H1 (cell line): ENCODE data around the gene SH3RF3. TPM values are rescaled to one million over a fixed set of nuclear protein-coding genes. Genes with fewer than 3 reads are reported as not detected.

Experiments
- CTCF ChIA-PET: fragments of 300-600 bp; sonication (Branson Sonifier 250); formaldehyde crosslinking; loops from one replicate; lab custom pipeline; 2021; ENCODE audit not compliant: partially characterized antibody; lab: Charles Lee
- POLR2A ChIA-PET: fragments of 300-600 bp; sonication (Branson Sonifier 250); formaldehyde crosslinking; loops from one replicate; lab custom pipeline; 2021; ENCODE audit warnings: inconsistent platforms; ENCODE audit not compliant: partially characterized antibody; lab: Charles Lee
- DNase-seq, 2 experiments: peaks; one replicate each; pipeline versions ENCODE4 v3.0.0 to v3.0.0-alpha.2; 2010 to 2022; ENCODE audit warnings: low spot score in 2 of 2, low read depth in 1 of 2, mixed read lengths in 1 of 2
- FAIRE-seq: peaks from 2 replicates; lab custom pipeline; 2011; peaks lifted over from hg19 to GRCh38; lab: Jason Lieb, UNC
- H2AFZ ChIP-seq: 2 replicates; pipeline ENCODE4 v1.8.1; 2012; ENCODE audit warnings: low read length, inconsistent platforms
- H2AK5ac ChIP-seq: 2 replicates; pipeline ENCODE4 v1.6.1; 2013; ENCODE audit warnings: low read depth, low read length
- H2BK120ac ChIP-seq: replicated peaks from 2 replicates; pipeline ENCODE3; 2013; ENCODE audit warnings: low read depth, low read length, inconsistent platforms
- H2BK12ac ChIP-seq: 2 replicates; pipeline ENCODE4 v1.6.1; 2013; ENCODE audit warnings: low read depth, low read length
- H2BK15ac ChIP-seq: 2 replicates; pipeline ENCODE4 v1.6.1; 2013; ENCODE audit warnings: low read length
- H2BK20ac ChIP-seq: 2 replicates; pipeline ENCODE4 v1.6.1; 2013; ENCODE audit warnings: low read length
- H2BK5ac ChIP-seq: 2 replicates; pipeline ENCODE4 v1.6.1; 2013; ENCODE audit warnings: low read depth, low read length
- H3K14ac ChIP-seq: 2 replicates; pipeline ENCODE4 v1.6.1; 2013; ENCODE audit warnings: inconsistent platforms; ENCODE audit not compliant: insufficient read length
- H3K18ac ChIP-seq: 2 replicates; pipeline ENCODE4 v1.6.1; 2013; ENCODE audit warnings: low read length; ENCODE audit errors: extremely low read depth
- H3K23ac ChIP-seq: 2 replicates; pipeline ENCODE4 v1.6.1; 2013; ENCODE audit warnings: inconsistent platforms; ENCODE audit not compliant: insufficient read length
- H3K23me2 ChIP-seq: 2 replicates; pipeline ENCODE4 v1.6.1; 2013; ENCODE audit warnings: low read depth, low read length
- H3K27ac ChIP-seq: 2 replicates; pipeline ENCODE4 v1.6.1; 2011; ENCODE audit warnings: low read depth, low read length, inconsistent platforms
- H3K27me3 ChIP-seq, 4 experiments: replicated peaks in 1 of 4; 1 replicate in 1 of 4; 2 replicates in 3 of 4; pipeline versions ENCODE4 v1.6.1 to v1.8.1; 2011 to 2013; ENCODE audit warnings: low read length in 3 of 4, mild to moderate bottlenecking in 3 of 4, inconsistent platforms in 2 of 4, mixed read lengths in 2 of 4, moderate library complexity in 1 of 4; ENCODE audit not compliant: control insufficient read depth in 3 of 4, insufficient read depth in 3 of 4; ENCODE audit errors: extremely low read depth in 1 of 4
- H3K36me3 ChIP-seq, 4 experiments: 2 replicates each; pipeline versions ENCODE4 v1.6.1 to v1.8.1; 2011 to 2013; ENCODE audit warnings: mild to moderate bottlenecking in 4 of 4, low read length in 3 of 4, moderate library complexity in 2 of 4, control low read depth in 1 of 4, inconsistent platforms in 1 of 4; ENCODE audit not compliant: insufficient read depth in 4 of 4, control insufficient read depth in 2 of 4
- H3K4ac ChIP-seq: replicated peaks from 2 replicates; pipeline ENCODE3; 2013; ENCODE audit warnings: low read length, low read depth, mixed read lengths, inconsistent platforms; ENCODE audit not compliant: insufficient read length
- H3K4me1 ChIP-seq, 4 experiments: replicated peaks in 1 of 4; 1 replicate in 1 of 4; 2 replicates in 3 of 4; pipeline versions ENCODE4 v1.6.1 to v1.8.1; 2011 to 2013; ENCODE audit warnings: low read length in 3 of 4, inconsistent platforms in 2 of 4, mixed read lengths in 1 of 4; ENCODE audit not compliant: insufficient read depth in 4 of 4, control insufficient read depth in 3 of 4
- H3K4me2 ChIP-seq, 2 experiments: 2 replicates each; pipeline versions ENCODE4 v1.6.1 to v1.8.1; 2011 to 2013; ENCODE audit warnings: low read depth in 2 of 2, low read length in 2 of 2, control low read depth in 1 of 2, inconsistent platforms in 1 of 2, mild to moderate bottlenecking in 1 of 2; ENCODE audit not compliant: insufficient read depth in 1 of 2
- H3K4me3 ChIP-seq, 4 experiments: fragments of 200-600, 300-600 bp in 1 of 4; sonication (generic), shearing (Covaris generic), sonication (Bioruptor Twin) in 1 of 4; 2 replicates each; pipeline versions ENCODE4 v1.5.1 to v1.8.1; 2011 to 2016; ENCODE audit warnings: low read length in 4 of 4, low read depth in 3 of 4, control low read depth in 2 of 4, inconsistent platforms in 2 of 4, mild to moderate bottlenecking in 2 of 4, mixed read lengths in 1 of 4, moderate library complexity in 1 of 4; ENCODE audit not compliant: insufficient read depth in 2 of 4; ENCODE audit errors: extremely low read depth in 1 of 4
- H3K56ac ChIP-seq: replicated peaks from 2 replicates; pipeline ENCODE3; 2013; ENCODE audit warnings: low read depth, mild to moderate bottlenecking, mixed read lengths, low read length, inconsistent platforms; ENCODE audit not compliant: insufficient read length
- H3K79me1 ChIP-seq: 2 replicates; pipeline ENCODE4 v1.6.1; 2013; ENCODE audit warnings: low read depth, low read length, control low read depth
- H3K79me2 ChIP-seq, 2 experiments: 2 replicates each; pipeline versions ENCODE4 v1.6.1 to v1.8.1; 2012 to 2013; ENCODE audit warnings: low read length in 2 of 2, mild to moderate bottlenecking in 2 of 2, inconsistent platforms in 1 of 2; ENCODE audit not compliant: insufficient read depth in 2 of 2, control insufficient read depth in 1 of 2
- H3K9ac ChIP-seq, 4 experiments: replicated peaks in 1 of 4; 1 replicate in 1 of 4; 2 replicates in 3 of 4; pipeline versions ENCODE4 v1.6.1 to v1.8.1; 2011 to 2013; ENCODE audit warnings: low read depth in 3 of 4, low read length in 3 of 4, control low read depth in 2 of 4, mild to moderate bottlenecking in 2 of 4, moderate library complexity in 2 of 4, inconsistent platforms in 1 of 4; ENCODE audit errors: extremely low read depth in 1 of 4
- H3K9me3 ChIP-seq, 2 experiments: 2 replicates each; pipeline versions ENCODE4 v1.6.1 to v1.8.1; 2012 to 2013; ENCODE audit warnings: mild to moderate bottlenecking in 2 of 2, moderate library complexity in 2 of 2, control low read depth in 1 of 2, inconsistent platforms in 1 of 2, low read depth in 1 of 2, low read length in 1 of 2, mixed read lengths in 1 of 2; ENCODE audit not compliant: insufficient read depth in 2 of 2
- H4K20me1 ChIP-seq, 2 experiments: replicated peaks in 1 of 2; 2 replicates each; pipeline versions ENCODE3 to v1.8.1; 2011 to 2013; ENCODE audit warnings: inconsistent platforms in 2 of 2, low read length in 2 of 2, mild to moderate bottlenecking in 1 of 2; ENCODE audit not compliant: insufficient read depth in 2 of 2, control insufficient read depth in 1 of 2
- H4K5ac ChIP-seq: 2 replicates; pipeline ENCODE4 v1.6.1; 2013; ENCODE audit warnings: low read length, low read depth, mixed read lengths, inconsistent platforms; ENCODE audit not compliant: insufficient read length
- H4K8ac ChIP-seq: 2 replicates; pipeline ENCODE4 v1.8.0; 2013; ENCODE audit warnings: mild to moderate bottlenecking, moderate library complexity, low read length, inconsistent platforms; ENCODE audit not compliant: insufficient read depth; ENCODE audit errors: extremely low read depth
- H4K91ac ChIP-seq: replicated peaks from 2 replicates; pipeline ENCODE3; 2013; ENCODE audit warnings: low read length, mixed read lengths, inconsistent platforms; ENCODE audit not compliant: insufficient read length
- ASH2L ChIP-seq: fragments of 200-600, 300-600 bp; sonication (generic); IDR thresholded peaks from one replicate; pipeline ENCODE4 v1.7.1; 2017; ENCODE audit warnings: low read length
- E2F6 ChIP-seq: IDR thresholded peaks from 2 replicates; pipeline ENCODE4 v1.6.1; 2012; ENCODE audit warnings: inconsistent platforms
- HDAC6 ChIP-seq: IDR thresholded peaks from one replicate; pipeline ENCODE4 v1.7.1; 2012; ENCODE audit warnings: low read depth, mild to moderate bottlenecking, inconsistent platforms, low read length, moderate library complexity
- KDM5A ChIP-seq: fragments of 200-600 bp; IDR thresholded peaks from 2 replicates; pipeline ENCODE4 v1.7.1; 2012; ENCODE audit warnings: mild to moderate bottlenecking, low read length, inconsistent platforms, mixed read lengths
- MAX ChIP-seq: IDR thresholded peaks from 2 replicates; pipeline ENCODE4 v1.6.1; 2012; ENCODE audit warnings: inconsistent platforms
- NANOG ChIP-seq: IDR thresholded peaks from 2 replicates; pipeline ENCODE4 v1.6.1; 2011; ENCODE audit warnings: low read length, low read depth, mild to moderate bottlenecking, inconsistent platforms; ENCODE audit not compliant: insufficient read depth, poor library complexity, severe bottlenecking
- POLR2A ChIP-seq, 2 experiments: IDR thresholded peaks; 1 replicate in 1 of 2; 2 replicates in 1 of 2; pipeline ENCODE4 v1.6.1; 2011; ENCODE audit warnings: low read depth in 2 of 2, low read length in 2 of 2, mild to moderate bottlenecking in 2 of 2; ENCODE audit errors: control extremely low read depth in 1 of 2
- POU5F1 ChIP-seq: IDR thresholded peaks from 2 replicates; pipeline ENCODE4 v1.6.1; 2011; ENCODE audit warnings: low read depth, mild to moderate bottlenecking, low read length, moderate library complexity
- RBBP5 ChIP-seq: IDR thresholded peaks from 2 replicates; pipeline ENCODE4 v1.7.1; 2012; ENCODE audit warnings: low read depth, mild to moderate bottlenecking, inconsistent platforms, low read length, moderate library complexity, borderline replicate concordance
- RNF2 ChIP-seq: fragments of 200-900, 300-1000 bp; sonication (generic); IDR thresholded peaks from 2 replicates; pipeline ENCODE4 v1.7.1; 2016; ENCODE audit warnings: borderline replicate concordance, low read depth, mild to moderate bottlenecking, antibody characterized with exemption, low read length; ENCODE audit not compliant: poor library complexity, severe bottlenecking; ENCODE audit errors: missing control alignments
- RXRA ChIP-seq: IDR thresholded peaks from 2 replicates; pipeline ENCODE4 v1.6.1; 2011; ENCODE audit warnings: low read depth, mild to moderate bottlenecking, low read length, moderate library complexity; ENCODE audit not compliant: insufficient read depth
- SP2 ChIP-seq: IDR thresholded peaks from 2 replicates; pipeline ENCODE4 v1.6.1; 2012; ENCODE audit warnings: mild to moderate bottlenecking, low read length, inconsistent platforms
- TAF1 ChIP-seq: IDR thresholded peaks from 2 replicates; pipeline ENCODE4 v1.6.1; 2011; ENCODE audit warnings: mild to moderate bottlenecking, low read depth, low read length
- TEAD4 ChIP-seq: IDR thresholded peaks from 2 replicates; pipeline ENCODE4 v1.6.1; 2012; ENCODE audit warnings: low read depth, low read length, inconsistent platforms, mixed read lengths
- WGBS, 2 experiments: shearing (Covaris generic) in 1 of 2; methylation state at CpG; one replicate each; pipeline versions ENCODE4 v1.1.6 to v1.1.7; 2013 to 2015; ENCODE audit warnings: low lambda C conversion rate in 2 of 2, mixed read lengths in 2 of 2, inconsistent platforms in 1 of 2, low coverage in 1 of 2, missing lambda C conversion rate in 1 of 2; ENCODE audit not compliant: insufficient replicate concordance in 2 of 2, insufficient coverage in 1 of 2, insufficient read length in 1 of 2; ENCODE audit errors: extremely low coverage in 1 of 2, missing lambda C conversion rate in 1 of 2; 5-methylcytosine and 5-hydroxymethylcytosine counted together
- polyA plus RNA-seq, 7 experiments: library from polyadenylated mRNA; depleted of rRNA in 3 of 7; stranded (reverse) in 5 of 7; unstranded in 2 of 7; fragments of >200 nt in 5 of 7; fragments of 200-250 nt in 2 of 7; gene quantifications; 1 replicate in 5 of 7; 2 replicates in 1 of 7; 4 replicates in 1 of 7; pipeline versions ENCODE4 v1.2.1 to v1.2.3, GENCODE V29; 2011 to 2013; ENCODE audit warnings: missing spikeins in 2 of 7, mixed read lengths in 2 of 7
- total RNA-seq: library from RNA; stranded (reverse); fragmentation: NEBNext Ultra II Directional; extraction: Animal tissue kit (Norgen Biotek cat#: 25700); gene quantifications from 2 replicates; pipeline ENCODE4 v1.2.1, GENCODE V29; 2021

SH3RF3 gene
- total and polyA plus RNA-seq, 2 of the 8 experiments (the other 6 are each of a cell fraction or from before 2014, with no cell fraction given) = 0.11 to 0.65 TPM

GRCh38 chr2:109222422-109222821 lies 93.4 kb downstream of the SH3RF3 start:
- no peaks in the 10 kb centered on the region for H3K23me2 ChIP-seq
- no peak overlapping the region for H2BK5ac ChIP-seq
- H3K9me3 ChIP-seq = no peaks in the 10 kb centered on the region
- no peak overlapping the region for H3K18ac ChIP-seq
- H3K4me1 ChIP-seq = no peaks in the 10 kb centered on the region; a peak in 1 of 7 replicates
- no peak overlapping the region for H2BK15ac ChIP-seq
- no peaks in the 10 kb centered on the region for H3K36me3 ChIP-seq
- H3K79me1 ChIP-seq = no peaks in the 10 kb centered on the region
- no peak for DNase-seq
- H4K5ac ChIP-seq = no peak overlapping the region
- no peak overlapping the region for H3K23ac ChIP-seq
- H3K27ac ChIP-seq = no peak overlapping the region
- H3K4me3 ChIP-seq = no peak overlapping the region
- CTCF ChIA-PET = no interaction called here
- no peak overlapping the region for H3K56ac ChIP-seq
- H4K91ac ChIP-seq = no peak overlapping the region
- no peak overlapping the region for H3K4me2 ChIP-seq
- no peak overlapping the region for H3K14ac ChIP-seq
- no peak overlapping the region for H3K9ac ChIP-seq
- no peak overlapping the region for H2AFZ ChIP-seq
- POLR2A ChIA-PET = no interaction called here
- H3K27me3 ChIP-seq = no peaks in the 10 kb centered on the region
- no peaks in the 10 kb centered on the region for H4K20me1 ChIP-seq
- no peak for FAIRE-seq
- no peak overlapping the region; the same call in 1 of the 2 replicates for H4K8ac ChIP-seq
- no peak overlapping the region for H3K4ac ChIP-seq
- H2BK120ac ChIP-seq = no peak overlapping the region
- no peak overlapping the region for H2BK12ac ChIP-seq
- no peak overlapping the region for H2AK5ac ChIP-seq
- 89% methylated on average over 3 of the region's 3 CpGs; no CpG with 5 or more reads in 1 of the 2 experiments for WGBS, 2 experiments
- H3K79me2 ChIP-seq = no peaks in the 10 kb centered on the region
- no peak overlapping the region for H2BK20ac ChIP-seq
- no peak for TF ChIP-seq RBBP5
- TF ChIP-seq E2F6 = no peak
- TF ChIP-seq RXRA = no peak
- no peak for TF ChIP-seq RNF2
- TF ChIP-seq ASH2L = no peak
- TF ChIP-seq HDAC6 = no peak
- TF ChIP-seq MAX = no peak
- no peak for TF ChIP-seq POLR2A (IDR thresholded peaks at IDR 0.05; ENCODE audit: control extremely low read depth in 1 of 2, low read depth in 2 of 2, low read length in 2 of 2)
- no peak for TF ChIP-seq NANOG
- TF ChIP-seq SP2 = no peak
- no peak for TF ChIP-seq POU5F1
- TF ChIP-seq TEAD4 = no peak
- TF ChIP-seq TAF1 = no peak
- TF ChIP-seq KDM5A = no peak
